NCI-H69 (cell line): ENCODE results near the gene ARGFX.
"Not testable (repeated sequence)": the region's sequence is repeated elsewhere in the genome, so short reads cannot be mapped to it uniquely, and the experiment has no call there.

Experiments used
- DNase-seq: peaks from one replicate; lab custom pipeline; 2025; lab: John Stamatoyannopoulos, UW

The ARGFX gene

GRCh38 chr3:121567649-121568048 lies at the start of gene ARGFX:
ARGFX (plus strand) TSS chr3:121567949; CDS start chr3:121570714, 2,765 bp downstream.
- no peak for DNase-seq

GRCh38 chr3:121517953-121518655 lies 49.6 kb upstream of the ARGFX start:
- DNase-seq, result no peak

- no peak for DNase-seq
These were observed 47.2 kb upstream of the ARGFX start for GRCh38 chr3:121520510-121520909.

GRCh38 chr3:121529308-121529707 lies 38.4 kb upstream of the ARGFX start:
- no peak for DNase-seq

- no peak for DNase-seq
These were observed 36.5 kb upstream of the ARGFX start for GRCh38 chr3:121531269-121531668.

GRCh38 chr3:121542924-121543323 lies 24.8 kb upstream of the ARGFX start:
- no peak for DNase-seq

GRCh38 chr3:121545049-121545573 lies 22.6 kb upstream of the ARGFX start:
- DNase-seq, result no peak

- DNase-seq, result peak; percentile 94
These were observed 21.9 kb upstream of the ARGFX start, which contains the start of gene POLQ for GRCh38 chr3:121545574-121546455. POLQ (minus strand) TSS chr3:121545988; CDS start chr3:121545877, 111 bp downstream.

- no peak for DNase-seq
These were observed 15.4 kb upstream of the ARGFX start for GRCh38 chr3:121552379-121552778.

GRCh38 chr3:121552797-121553196 lies 15.0 kb upstream of the ARGFX start:
- DNase-seq, result no peak

GRCh38 chr3:121557426-121557934 lies 10.3 kb upstream of the ARGFX start:
- DNase-seq, result no peak

GRCh38 chr3:121562148-121562547 lies 5.6 kb upstream of the ARGFX start:
- DNase-seq, result no peak

- DNase-seq, result no peak
These were observed 976 bp upstream of the ARGFX start for GRCh38 chr3:121566773-121567172.

GRCh38 chr3:121574449-121574848 lies 6.7 kb downstream of the ARGFX start:
- DNase-seq, result peak; percentile 79

- DNase-seq, result no peak
These were observed 13.9 kb downstream of the ARGFX start for GRCh38 chr3:121581691-121582090.

GRCh38 chr3:121584418-121584817 lies 16.7 kb downstream of the ARGFX start:
- DNase-seq, result no peak

- peak; percentile 65 for DNase-seq
These were observed 25.3 kb downstream of the ARGFX start, which contains the start of gene FBXO40 for GRCh38 chr3:121592856-121593702. FBXO40 (plus strand) TSS chr3:121593379; CDS start chr3:121620576, 27,197 bp downstream.

- DNase-seq, result not testable (repeated sequence)
These were observed 26.1 kb downstream of the ARGFX start for GRCh38 chr3:121593806-121594205.

- no peak for DNase-seq
These were observed 27.1 kb downstream of the ARGFX start for GRCh38 chr3:121594850-121595249.

GRCh38 chr3:121595765-121596406 lies 28.1 kb downstream of the ARGFX start:
- no peak for DNase-seq

GRCh38 chr3:121598564-121598963 lies 30.8 kb downstream of the ARGFX start:
- no peak for DNase-seq
